Measurements from ENCODE around the gene MYO1D. TPM values are rescaled to one million over a fixed set of nuclear protein-coding genes. Genes with fewer than 3 reads are reported as not detected.

The MYO1D gene
- total RNA-seq, 1 donor from 2014 or later: 36.9 TPM

DNA sequence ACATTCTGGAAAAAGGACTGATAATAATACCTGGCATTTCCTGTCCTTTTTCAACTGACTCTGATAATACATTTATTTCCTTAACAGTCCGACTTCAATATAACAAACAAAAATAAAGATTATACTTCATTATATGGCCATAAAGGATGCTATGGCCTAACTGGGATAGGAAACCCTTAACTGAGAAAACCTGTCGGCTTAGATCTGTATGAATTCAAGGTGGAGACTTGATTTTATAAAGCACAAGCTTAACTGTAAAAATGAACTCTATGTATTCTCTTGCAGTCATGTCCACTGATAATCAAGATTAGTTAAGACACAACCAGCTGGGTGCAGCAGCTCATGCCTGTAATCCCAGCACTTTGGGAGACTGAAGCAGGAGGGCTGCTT, 102.2 kb downstream of the MYO1D start:
- Mint-ChIP-seq H3K4me1 (ENCODE audit: low read depth) (peaks cover 3% of the 10 kb centered on the region), H3K27ac (no peak overlapping the region), H3K9me3 (ENCODE audit: low read depth) (no peaks in the 10 kb centered on the region), H3K4me3 (ENCODE audit: low read depth) (no peak overlapping the region), H3K36me3 (ENCODE audit: insufficient read depth) (peaks cover 2% of the 10 kb centered on the region), H3K27me3 (no peaks in the 10 kb centered on the region)
- TF ChIP-seq, protein P1, sequence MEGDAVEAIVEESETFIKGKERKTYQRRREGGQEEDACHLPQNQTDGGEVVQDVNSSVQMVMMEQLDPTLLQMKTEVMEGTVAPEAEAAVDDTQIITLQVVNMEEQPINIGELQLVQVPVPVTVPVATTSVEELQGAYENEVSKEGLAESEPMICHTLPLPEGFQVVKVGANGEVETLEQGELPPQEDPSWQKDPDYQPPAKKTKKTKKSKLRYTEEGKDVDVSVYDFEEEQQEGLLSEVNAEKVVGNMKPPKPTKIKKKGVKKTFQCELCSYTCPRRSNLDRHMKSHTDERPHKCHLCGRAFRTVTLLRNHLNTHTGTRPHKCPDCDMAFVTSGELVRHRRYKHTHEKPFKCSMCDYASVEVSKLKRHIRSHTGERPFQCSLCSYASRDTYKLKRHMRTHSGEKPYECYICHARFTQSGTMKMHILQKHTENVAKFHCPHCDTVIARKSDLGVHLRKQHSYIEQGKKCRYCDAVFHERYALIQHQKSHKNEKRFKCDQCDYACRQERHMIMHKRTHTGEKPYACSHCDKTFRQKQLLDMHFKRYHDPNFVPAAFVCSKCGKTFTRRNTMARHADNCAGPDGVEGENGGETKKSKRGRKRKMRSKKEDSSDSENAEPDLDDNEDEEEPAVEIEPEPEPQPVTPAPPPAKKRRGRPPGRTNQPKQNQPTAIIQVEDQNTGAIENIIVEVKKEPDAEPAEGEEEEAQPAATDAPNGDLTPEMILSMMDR (IDR thresholded peaks at IDR 0.05; ENCODE audit: unreplicated experiment): no peak
- no peak for DNase-seq (ENCODE audit: low spot score, unreplicated experiment)

DNA sequence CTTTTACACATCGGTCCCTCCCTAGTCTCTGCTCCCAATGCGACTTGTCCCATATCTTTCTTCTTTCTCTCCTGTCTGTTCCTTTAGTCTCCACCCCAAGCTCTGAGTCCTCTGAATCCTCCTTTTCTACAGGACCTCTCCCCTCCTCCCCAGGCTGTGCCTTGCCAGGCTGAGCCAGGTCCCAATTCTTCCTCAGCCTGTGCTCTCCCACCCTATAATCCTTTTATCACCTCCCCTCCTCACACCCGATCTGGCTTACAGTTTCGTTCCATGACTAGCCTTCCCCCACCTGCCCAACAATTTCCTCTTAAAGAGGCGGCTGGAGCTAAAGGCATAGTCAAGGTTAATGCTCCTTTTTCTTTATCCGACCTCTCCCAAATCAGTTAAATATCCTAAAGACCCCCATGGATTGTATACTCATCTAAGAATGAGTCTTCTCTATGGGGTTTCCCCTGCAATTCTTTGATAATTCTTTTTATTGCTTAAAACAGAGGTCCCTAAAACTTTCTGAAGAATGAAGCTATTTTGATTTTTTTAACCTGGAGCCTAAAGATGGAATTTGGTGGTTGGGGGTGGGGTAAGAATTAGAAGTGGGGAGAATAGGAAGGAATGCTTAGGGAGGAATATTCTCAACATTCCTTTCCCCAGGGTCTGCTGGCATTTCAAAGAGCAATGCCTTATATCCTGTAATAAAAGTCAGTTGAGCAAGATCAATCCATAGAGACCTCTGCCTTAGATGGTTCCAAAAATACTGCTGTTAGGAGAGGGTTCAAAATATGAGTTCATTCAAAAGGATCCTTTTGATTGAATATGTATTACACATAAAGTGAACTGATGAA, 102.8 kb downstream of the MYO1D start:
- TF ChIP-seq, protein P1 (IDR thresholded peaks at IDR 0.05; ENCODE audit: unreplicated experiment): no peak
- H3K27ac Mint-ChIP-seq: no peak overlapping the region
- H3K4me1 Mint-ChIP-seq (ENCODE audit: low read depth): peaks cover 3% of the 10 kb centered on the region
- no peak for DNase-seq (ENCODE audit: low spot score, unreplicated experiment)
- H3K27me3 Mint-ChIP-seq: no peaks in the 10 kb centered on the region
- H3K9me3 Mint-ChIP-seq (ENCODE audit: low read depth): no peaks in the 10 kb centered on the region
- H3K36me3 Mint-ChIP-seq (ENCODE audit: insufficient read depth): peaks cover 2% of the 10 kb centered on the region
- H3K4me3 Mint-ChIP-seq (ENCODE audit: low read depth): no peak overlapping the region

DNA sequence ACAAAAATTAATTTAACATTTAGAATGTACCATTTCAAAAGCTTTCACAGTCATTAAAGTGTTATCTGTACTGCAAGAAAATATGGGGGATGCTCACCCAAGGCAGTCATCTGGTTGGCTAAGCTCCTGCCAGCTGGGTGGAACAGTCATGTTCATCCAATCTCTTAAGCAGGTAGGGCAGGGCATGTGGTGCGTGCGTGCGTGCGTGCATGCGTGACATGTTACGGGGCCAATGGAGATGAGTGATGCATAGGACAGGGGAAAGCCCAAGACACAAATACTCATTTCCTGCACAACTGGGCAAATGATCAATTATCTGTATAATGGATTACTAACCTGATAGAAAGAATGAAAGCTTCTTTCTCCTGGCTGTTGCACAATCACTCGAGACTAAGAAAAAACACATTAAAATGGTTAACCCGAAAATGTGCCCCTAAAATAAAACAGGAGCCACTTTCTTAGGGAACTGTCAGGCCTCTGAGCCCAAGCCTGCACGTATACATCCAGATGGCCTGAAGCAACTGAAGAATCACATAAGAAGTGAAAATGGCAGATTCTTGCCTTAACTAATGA, 104.4 kb downstream of the MYO1D start:
- TF ChIP-seq, protein P1 (IDR thresholded peaks at IDR 0.05; ENCODE audit: unreplicated experiment): no peak
- H3K27me3 Mint-ChIP-seq: no peaks in the 10 kb centered on the region
- no peak for DNase-seq (ENCODE audit: low spot score, unreplicated experiment)
- no peaks in the 10 kb centered on the region for H3K9me3 Mint-ChIP-seq (ENCODE audit: low read depth)
- H3K36me3 Mint-ChIP-seq (ENCODE audit: insufficient read depth): peaks cover 2% of the 10 kb centered on the region
- peaks cover 3% of the 10 kb centered on the region for H3K4me1 Mint-ChIP-seq (ENCODE audit: low read depth)
- H3K27ac Mint-ChIP-seq: no peak overlapping the region
- H3K4me3 Mint-ChIP-seq (ENCODE audit: low read depth): no peak overlapping the region

DNA sequence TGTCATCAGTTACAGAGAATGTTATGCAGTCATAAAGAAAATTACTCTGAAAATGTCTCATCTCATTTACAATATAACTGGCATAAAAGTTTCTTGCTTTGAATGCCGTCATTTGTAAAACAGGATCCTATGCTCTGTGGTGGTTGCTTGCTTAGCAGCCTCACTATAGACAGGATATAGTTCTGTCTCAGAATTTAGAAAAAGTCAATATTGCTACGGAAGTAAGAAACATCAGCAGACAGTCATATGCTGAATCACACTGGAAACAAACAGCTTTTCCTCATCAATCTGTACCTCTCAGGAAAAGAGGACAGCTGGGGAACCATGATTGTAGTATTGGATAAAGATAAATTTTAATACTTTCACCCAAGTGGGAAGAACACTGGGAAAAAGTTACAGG, 105.5 kb downstream of the MYO1D start:
- H3K9me3 Mint-ChIP-seq (ENCODE audit: low read depth): no peaks in the 10 kb centered on the region
- H3K27ac Mint-ChIP-seq: no peak overlapping the region
- TF ChIP-seq, protein P1 (IDR thresholded peaks at IDR 0.05; ENCODE audit: unreplicated experiment): no peak
- H3K27me3 Mint-ChIP-seq: no peaks in the 10 kb centered on the region
- no peaks in the 10 kb centered on the region for H3K36me3 Mint-ChIP-seq (ENCODE audit: insufficient read depth)
- no peak for DNase-seq (ENCODE audit: low spot score, unreplicated experiment)
- peaks cover 3% of the 10 kb centered on the region for H3K4me1 Mint-ChIP-seq (ENCODE audit: low read depth)
- no peak overlapping the region for H3K4me3 Mint-ChIP-seq (ENCODE audit: low read depth)

DNA sequence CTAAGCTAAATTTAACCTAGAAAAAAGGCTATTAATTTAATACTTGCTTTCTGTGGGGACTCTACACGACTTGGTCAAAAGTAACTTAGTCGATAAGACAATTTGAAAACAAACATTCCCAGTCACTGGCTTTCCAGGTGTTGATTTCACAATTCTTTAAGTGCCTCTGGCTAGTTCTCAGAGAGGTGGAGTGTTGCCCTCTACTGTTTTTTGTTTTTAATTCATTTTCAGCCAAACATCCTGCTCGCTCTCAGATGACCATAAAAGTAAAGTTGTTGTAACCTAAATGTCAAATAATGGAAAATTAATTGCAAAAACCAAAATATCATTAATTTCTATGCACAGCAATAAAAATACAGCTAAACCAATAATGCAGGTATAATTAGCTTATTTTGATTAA, 107.1 kb downstream of the MYO1D start:
- no peaks in the 10 kb centered on the region for H3K27me3 Mint-ChIP-seq
- no peak overlapping the region for H3K27ac Mint-ChIP-seq
- no peaks in the 10 kb centered on the region for H3K9me3 Mint-ChIP-seq (ENCODE audit: low read depth)
- DNase-seq (ENCODE audit: low spot score, unreplicated experiment): no peak
- TF ChIP-seq, protein P1 (IDR thresholded peaks at IDR 0.05; ENCODE audit: unreplicated experiment): peak; percentile 37
- H3K4me1 Mint-ChIP-seq (ENCODE audit: low read depth): peaks cover 3% of the 10 kb centered on the region
- no peak overlapping the region for H3K4me3 Mint-ChIP-seq (ENCODE audit: low read depth)
- H3K36me3 Mint-ChIP-seq (ENCODE audit: insufficient read depth): peaks cover 1% of the 10 kb centered on the region

All from progenitor cell of endocrine pancreas (in vitro differentiated cells).